ENCODE measurements around the gene MLIP.

- TF ChIP-seq SUZ12 (IDR thresholded peaks at IDR 0.05) (no peak), FOXA1 (IDR thresholded peaks at IDR 0.05) (no peak)
These were observed 12.7 kb upstream of the MLIP start for GRCh38 chr6:54098450-54099044.
